Smooth muscle cell of the brain vasculature (primary cell): ENCODE data around the gene RRP7A.
"Not testable (repeated sequence)": the region's sequence is repeated elsewhere in the genome, so short reads cannot be mapped to it uniquely, and the experiment has no call there.

ENCODE experiments used
- DNase-seq: peaks from one replicate; pipeline ENCODE4 v3.0.0-alpha.2; 2012; ENCODE audit warnings: low read depth, low spot score

RRP7A gene

DNA sequence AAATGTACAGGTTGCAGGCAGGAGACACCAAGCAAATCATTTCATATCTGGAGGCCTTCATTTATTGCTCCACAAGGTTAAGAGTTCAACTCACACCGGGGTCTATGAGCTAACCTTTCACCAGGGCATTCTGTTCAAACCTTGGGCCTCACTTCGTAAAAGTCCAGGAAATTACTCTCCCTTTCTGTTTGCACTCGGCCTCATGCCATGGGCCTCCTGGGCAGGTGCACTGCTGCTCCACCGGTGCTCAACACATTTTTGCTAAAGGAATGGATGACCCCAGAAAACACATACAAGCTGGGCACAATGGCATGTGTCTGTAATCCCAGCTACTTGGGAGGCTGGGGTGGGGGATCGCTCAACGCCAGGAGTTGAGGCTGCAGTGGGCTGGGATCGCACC, 16.6 kb upstream of the RRP7A start:
- no peak for DNase-seq

DNA sequence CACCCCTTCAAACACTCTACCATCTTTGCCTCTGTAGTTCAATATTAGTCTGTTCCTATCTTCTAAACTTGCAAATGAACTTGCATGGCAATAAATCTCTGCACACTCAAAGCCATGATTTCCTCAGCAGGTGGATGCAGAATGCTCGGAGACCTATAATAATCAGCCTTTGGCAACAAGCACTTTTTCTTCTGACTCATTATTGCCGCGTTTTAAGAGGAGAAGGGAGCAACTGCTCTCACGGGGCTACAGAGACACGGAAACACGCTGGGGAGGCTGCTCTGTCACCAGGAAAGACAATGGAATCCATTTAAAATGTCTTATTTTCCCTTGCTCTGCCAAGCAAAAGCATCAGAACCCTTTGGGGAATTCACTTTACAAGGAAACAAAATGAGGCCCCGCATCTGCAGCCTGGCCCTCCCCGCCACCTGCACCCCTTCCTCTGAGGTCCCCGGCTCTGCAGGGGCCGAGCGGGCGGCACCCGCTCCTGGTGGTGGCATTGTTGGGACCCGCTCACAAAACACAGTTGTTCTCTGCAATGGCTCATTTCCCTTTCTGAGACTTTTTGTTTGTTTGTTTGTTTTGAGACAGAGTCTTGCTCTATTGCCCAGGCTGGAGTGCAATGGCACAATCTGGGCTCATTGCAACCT, 15.6 kb upstream of the RRP7A start:
- DNase-seq = not testable (repeated sequence)

DNA sequence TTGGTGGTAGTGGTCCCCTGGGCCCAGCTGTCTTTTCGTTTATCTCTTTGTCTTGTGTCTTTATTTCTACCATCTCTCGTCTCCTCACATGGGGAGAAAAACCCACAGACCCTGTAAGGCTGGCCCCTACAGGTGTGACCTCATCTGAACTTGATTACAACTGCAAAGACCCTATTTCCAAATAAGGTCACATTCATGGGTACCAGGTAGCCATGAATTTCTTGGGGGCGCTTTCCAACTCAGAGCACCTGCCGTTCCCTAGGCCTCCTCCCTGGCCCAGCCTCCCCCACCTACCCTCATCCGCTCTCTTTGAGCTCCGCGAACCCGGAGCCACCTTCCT, 14.0 kb upstream of the RRP7A start:
- DNase-seq = no peak

DNA sequence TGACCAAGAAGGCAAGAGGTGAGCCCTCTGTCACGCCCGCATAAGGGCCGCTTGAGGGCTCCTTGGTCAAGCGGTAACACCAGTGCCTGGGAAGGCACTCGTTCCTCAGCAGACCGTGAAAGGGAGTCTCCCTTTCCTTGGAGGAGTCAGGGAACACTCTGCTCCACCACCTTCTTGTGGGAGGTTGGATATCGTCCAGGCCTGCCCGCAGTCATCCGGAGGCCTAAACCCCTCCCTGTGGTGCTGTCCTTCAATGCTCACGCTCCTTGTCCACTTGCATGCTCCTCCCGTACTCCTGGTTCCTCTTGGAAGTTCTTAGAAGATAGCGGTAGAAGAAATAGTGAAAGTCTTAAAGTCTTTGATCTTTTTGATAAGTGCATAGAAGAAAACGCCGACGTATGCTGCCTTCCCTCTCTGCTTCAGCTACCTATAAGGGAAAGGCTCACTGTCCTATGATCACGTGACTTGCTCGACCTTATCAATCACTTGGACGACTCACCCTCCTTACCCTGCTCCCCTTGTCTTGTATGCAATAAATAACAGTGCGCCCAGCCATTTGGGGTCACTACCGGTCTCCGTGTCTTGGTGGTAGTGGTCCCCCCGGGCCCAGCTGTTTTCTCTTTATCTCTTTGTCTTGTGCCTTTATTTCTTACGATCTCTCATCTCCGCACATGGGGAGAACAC, 11.9 kb upstream of the RRP7A start:
- DNase-seq = not testable (repeated sequence)

DNA sequence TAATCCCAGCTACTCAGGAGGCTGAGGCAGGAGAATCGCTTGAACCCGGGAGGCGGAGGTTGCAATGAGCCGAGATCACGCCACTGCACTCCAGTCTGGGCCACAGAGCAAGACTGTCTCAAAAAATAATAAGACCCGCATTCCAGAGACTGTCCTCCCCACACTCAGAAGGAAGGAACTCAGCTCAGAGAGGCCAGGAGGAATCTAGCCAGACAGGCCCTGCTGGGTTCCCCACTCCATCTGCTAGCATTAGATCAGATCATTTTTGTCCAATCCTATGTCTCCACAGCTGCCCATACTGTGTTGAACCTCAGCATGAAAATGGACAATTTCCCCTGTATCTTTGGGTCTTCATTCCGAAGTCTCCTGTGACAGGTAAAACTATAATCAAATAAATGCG, 9.8 kb upstream of the RRP7A start:
- DNase-seq = not testable (repeated sequence)

DNA sequence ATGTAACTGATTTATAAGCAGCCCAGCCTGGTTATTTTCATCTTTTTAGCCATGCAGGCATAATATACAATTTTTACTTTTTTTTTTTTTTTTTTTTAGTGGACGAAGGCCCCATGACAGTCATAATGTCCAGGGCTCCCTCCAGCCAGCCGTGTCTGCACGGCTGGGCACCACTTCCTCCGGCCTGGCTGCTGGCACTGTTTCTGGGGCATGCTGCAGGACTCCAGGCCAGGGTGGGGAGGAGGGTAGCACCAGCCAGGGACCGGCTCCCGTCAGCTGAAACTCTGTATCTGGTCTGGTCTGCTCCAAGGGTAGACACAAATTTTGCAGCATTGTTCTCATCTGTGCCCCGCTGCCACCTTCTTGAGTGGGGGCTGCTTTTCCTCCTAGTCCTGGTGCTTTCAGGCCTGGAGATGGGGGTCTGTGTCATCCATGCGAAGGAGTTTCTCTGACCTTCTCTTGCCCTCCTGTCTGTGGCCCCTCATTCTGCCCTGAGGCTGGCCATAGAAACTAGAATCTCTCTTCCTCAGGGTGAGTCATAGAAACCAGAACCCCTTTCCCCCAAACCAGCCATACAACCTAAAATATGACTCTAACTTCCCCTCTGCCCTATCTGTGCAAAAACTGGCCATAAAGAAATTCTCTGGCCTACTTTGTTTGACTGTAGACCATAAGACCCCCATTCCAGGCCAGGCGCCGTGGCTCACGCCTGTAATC, 9.2 kb upstream of the RRP7A start:
- no peak for DNase-seq

DNA sequence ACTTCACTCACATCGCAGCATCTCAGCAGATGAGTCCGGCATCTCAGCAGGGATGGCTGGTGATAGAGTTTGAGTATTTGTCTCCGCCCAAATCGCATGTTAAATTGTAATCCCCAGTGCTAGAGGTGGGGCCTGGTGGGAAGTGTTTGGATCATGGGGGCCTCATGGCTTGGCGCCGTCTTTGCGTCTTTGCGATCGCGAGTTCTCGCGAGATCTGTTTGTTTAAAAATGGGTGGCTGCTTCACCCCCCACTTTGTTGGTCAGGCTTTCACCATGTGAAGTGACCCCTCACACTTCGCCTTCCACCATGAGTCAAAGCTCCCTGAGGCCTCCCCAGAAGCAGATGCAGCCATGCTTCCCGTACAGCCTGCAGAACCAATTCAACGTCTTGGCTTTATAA, 3.0 kb upstream of the RRP7A start:
- no peak for DNase-seq

DNA sequence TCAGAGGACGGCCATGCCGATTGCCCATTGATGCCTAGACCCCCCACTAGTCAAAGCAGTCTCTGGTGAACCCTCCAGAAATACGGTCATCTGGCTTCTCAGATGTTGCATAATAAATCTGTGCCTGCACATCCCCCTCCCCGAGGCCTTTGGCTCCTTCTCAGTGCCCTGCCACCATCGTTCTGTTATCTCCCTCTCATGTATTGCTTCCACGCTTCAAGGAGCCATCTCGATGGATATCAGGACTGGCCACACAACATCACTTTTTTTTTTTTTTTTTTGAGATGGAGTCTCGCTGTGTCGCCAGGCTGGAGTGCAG, 1.6 kb upstream of the RRP7A start:
- no peak for DNase-seq

DNA sequence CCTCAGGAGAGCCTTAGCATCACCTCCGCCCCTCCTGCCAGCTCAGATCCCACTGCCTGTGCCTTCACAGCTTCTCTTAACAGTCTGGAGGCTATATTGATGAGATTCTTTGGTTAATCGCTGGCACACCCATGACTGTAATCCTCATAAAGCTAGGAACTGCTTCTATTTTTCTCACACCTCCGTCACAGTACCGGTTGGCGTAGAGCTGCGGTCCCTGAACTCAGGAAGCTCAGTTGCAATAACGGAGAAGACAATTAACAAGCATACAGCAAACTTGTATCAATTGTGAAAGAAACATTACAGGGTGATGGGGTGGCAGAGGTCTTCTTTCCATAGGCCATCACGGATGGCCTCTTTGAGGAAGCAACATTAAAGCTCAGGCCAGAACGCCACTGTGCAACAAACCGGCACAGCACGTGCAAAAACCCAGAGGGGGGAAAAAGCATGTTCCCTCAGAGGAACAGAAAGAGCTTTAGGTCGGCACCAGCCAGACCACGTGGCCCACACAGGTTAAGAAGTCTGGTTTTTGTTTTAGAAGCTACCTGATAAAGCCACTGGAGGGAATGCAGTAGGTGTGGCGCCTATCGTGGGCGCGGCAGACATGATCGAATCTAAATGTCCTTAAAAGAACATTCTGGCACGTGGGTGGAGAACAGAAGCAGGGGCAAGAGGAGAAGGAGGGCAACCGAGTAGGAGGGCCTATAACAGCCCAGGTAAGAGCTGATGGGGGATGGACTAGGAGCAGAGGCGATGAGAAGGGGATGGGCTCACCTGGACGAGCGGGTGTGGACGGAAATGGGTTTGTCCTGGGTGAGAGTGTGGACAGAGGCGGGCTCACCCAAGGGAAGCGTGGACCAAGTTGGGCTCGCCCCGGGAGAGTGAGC, 715 bp downstream of the RRP7A start:
- DNase-seq = not testable (repeated sequence)

DNA sequence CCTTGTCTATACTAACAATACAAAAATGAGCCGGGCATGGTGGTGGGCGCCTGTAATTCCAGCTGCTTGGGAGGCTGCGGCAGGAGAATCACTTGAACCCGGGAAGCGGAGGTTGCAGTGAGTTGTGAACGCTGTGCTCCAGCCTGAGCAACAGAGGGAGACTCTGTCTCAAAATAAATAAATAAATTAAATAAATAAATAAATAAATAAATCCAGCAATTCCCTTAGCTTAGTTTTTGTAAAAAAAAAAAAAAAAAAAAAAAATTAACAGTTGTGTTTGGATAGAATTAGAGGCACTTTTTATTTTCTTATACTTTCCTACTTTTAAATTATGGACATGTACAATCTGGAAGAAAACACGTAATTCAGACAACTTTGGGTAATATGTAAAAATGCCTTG, 2.5 kb downstream of the RRP7A start:
- DNase-seq = not testable (repeated sequence)

DNA sequence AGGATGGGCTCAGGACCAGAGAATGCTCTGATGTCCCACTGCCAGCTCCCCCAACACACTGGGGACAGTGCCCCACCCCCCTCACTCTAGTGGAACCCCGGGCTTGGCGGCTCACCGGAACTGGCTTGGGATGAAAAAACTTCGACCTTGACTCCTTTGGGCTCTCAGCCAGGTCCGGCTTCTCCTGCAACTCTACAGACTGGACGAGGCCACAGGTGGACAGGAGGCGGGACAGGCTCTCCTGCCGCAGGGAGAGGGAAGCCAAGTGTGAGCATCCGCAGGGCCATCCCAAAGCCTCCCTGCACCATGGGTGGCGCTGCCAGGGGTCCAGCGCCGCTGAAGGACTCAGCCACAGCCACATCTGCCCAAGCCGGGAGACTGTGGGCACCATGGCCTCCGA, 3.7 kb downstream of the RRP7A start:
- DNase-seq = no peak

DNA sequence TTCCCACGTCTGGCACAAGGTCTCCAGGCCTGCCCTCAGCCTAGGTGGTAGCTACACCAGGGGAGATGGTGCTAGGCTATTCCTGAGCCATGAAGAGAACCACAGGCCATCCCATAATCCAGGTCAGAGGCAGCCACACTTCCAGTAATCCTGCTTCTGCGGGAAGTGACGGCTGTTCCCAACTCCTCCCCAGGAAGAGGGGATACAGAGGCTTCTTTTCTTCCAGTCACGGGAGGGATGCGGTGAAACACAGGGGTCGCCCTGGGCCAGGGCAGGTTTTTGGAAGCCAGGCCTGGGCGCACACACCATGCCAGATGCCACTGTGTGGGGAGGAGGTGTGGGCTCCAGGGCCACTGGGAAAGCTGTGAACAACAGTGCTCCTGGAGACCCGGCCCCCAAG, 4.3 kb downstream of the RRP7A start:
- not testable (repeated sequence) for DNase-seq

DNA sequence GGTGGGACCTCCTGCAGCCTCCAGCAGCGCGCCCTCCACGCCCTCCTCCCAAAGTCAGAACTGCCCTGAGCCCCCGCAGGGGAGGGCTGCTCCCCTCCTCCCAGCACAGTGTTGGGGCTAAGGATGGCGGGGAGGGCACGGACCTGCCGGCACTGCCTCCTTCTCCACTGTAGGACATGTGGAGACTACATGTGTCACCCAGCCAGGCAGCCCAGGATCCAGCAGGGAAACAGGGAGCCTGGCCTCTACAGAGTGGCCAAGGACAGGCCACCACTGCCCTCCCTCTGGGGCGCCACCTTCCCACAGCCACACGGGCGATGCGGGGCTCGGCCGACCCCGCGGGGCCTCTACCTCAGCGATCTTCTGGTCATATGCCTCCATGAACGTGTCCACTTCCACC, 5.3 kb downstream of the RRP7A start:
- DNase-seq = not testable (repeated sequence)

DNA sequence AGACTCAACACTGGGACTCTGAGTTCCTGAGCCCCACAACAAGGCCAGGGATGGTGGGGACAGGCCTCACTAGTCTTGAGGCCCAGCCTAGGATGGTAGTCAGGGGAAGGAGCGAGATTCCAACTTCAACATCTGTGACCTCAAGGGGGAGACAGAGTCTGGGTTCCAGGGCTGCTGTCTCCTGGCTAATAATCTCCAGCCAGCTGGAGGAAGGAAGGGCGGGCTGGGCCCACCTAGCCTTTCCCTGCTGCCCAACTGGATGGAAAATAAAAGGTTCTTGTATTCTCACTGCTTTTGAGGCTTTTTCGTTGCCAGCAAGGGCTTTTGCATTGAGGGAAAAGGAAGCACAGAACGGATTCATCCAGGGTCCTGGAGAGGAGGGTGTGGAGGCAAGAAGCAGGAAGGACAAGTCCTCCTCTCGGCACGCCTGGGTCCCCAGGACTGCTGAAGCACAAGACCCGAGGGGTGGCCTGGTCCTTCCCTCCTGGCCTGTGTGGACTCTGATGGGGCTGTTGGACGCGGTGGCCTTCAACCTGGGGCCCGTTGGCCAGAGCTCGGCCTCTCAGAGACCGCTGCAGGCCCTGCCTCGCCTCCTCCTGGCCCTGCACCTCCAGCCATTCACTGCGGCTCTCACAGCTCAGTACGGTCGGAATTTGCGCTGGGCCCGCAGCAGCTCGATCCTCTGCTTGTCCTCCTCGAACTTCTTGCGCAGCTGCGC, 7.2 kb downstream of the RRP7A start:
- not testable (repeated sequence) for DNase-seq

DNA sequence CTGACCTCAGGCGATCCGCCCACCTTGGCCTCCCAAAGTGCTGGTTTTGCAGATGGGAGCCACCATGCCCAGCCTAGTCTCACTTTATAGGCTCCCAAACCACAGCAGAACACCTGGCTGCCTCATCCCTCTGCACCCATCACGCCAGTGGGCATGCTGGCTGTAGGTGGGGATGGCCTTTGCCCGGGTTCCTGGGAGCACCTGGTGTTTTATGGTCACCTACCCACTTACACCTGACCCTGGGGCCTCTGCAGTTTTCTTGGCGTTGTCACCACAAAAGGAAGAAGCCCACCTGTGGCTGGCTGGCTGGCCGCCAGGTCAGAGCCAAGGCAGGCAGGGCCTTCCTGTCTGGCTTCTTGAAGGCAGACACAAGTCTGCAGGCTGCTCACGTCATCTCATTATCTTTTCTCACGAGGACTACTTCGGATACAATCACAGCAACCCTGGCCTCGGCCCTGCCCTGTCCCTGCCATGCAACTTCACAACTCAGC, 8.2 kb downstream of the RRP7A start:
- no peak for DNase-seq

DNA sequence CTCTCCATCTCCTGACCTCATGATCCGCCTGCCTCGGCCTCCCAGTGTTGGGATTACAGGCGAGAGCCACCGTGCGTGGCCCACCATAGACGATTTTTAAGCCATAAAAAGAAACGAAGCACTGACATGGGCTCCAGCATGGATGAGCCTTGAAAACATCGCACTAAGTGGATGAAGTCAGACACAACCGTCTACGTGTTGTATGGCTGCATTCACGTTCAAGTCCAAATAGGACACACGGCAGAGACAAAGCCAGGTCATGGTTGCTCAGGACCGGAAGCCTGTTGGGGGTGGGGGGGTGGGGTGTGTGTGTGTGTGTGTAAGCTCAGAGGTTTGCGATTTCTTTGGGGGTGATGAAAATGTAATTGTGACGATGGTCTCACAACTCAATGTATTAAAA, 10.0 kb downstream of the RRP7A start:
- no peak for DNase-seq

DNA sequence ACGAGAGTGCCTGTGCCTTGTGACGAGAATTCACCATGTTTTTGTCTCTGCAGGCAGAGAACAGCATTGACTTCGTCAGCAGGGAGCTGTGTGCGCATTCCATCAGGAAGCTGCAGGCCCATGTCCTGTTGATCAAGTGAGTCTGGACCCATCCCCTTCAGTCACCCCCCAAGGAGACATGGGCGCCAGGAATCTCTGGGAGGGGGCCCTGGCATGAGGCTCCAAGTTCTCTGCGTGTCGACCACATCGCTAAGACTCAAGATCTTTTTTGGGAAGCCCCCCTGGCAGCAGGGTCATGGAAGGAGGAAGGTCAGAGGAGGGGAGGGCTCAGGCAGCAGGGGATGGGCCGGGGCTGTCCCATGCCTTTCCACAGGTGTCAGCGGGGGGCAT, 10.6 kb downstream of the RRP7A start:
- not testable (repeated sequence) for DNase-seq

DNA sequence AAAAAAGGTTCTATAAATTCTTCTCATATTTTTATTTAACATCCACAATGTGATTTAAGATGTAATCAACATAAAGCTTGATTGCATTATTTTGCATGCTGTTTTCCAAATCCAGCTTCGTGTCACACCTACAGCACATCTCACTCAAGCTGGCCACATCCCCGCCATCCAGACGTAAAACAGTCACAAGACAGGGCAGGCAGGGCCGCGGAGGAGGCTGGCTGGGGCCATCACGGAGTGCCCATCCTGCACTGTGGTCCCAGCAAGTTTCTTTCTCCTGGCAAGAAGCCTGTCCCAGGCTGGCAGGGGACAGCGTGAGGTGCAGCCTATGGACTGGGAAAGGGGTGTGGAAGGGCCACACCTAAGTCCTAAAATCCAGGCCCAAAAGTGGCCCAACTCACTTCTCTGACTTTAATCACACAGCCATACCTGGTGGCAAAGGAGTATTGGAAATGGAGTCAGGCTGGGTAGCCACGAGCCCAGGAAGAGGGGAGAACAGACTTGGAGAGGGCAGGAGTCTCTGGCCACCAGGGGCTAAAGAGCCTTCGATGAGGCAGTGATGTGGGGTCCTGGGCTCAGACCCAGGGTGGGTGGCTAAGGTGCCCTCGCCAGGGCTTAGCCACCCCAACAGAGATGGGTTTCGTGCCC, 11.1 kb downstream of the RRP7A start:
- not testable (repeated sequence) for DNase-seq

DNA sequence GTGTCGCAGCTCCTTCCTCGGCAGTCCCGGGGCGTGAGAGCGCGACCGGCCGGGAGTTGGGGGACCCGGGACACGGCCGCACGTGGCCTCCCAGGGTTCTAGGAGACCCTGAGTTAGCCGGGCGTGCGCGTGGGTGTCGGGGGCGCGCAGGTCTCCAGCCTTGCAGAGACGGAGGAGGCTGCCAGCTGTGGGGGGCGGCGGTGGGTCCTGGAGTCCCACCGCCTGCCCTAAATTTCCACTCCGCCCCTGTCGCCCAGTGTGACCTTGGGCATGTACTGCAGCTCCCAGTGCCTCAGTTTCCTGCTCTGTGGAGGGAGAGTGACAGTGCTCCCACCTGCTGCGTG, 18.8 kb downstream of the RRP7A start:
- no peak for DNase-seq

DNA sequence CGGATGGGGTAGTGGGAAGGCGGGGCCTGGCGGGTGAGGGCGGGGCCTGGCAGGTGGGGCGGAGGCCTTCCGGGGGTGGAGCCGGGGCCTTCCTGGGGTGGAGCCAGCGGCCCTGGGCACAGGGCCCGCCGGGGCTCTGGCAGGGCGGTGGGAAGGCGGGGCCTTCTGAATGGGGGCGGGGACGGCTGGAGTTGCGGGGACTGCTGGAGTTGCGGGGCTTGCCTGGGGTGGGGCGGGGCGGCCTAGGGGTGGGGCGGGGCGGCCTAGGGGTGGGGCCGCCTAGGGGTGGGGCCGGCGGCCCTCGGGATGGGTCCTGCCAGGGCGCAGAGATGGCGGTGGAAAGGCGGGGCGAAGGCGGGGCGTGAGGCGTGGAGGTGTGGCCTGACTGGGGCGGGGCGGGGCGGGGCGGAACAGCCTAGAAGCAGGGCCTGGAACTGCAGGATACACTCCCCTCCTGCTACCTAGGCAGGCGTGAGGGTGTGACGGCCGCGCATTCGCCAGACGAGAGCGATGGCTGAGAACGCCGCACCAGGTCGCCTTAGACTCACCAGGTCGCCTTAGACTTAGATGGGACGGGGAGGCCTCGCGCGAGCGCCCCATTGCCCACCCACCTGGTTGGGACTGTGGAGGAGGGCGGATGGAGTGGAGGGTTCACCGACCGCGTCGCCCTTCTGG, 19.3 kb downstream of the RRP7A start:
- DNase-seq = no peak
